Erythroblast (primary cell): ENCODE results near the gene JOSD2.

Experiments
- GATA1 ChIP-seq: IDR thresholded peaks from 2 replicates; pipeline ENCODE4 v1.6.1; 2011; ENCODE audit warnings: low read depth, mild to moderate bottlenecking, control low read depth, low read length, moderate library complexity
- POLR2A ChIP-seq: IDR thresholded peaks from 2 replicates; pipeline ENCODE4 v1.6.1; 2011; ENCODE audit warnings: mild to moderate bottlenecking, low read length

- no peak for TF ChIP-seq POLR2A
- no peak for TF ChIP-seq GATA1
These were observed 37.4 kb upstream of the JOSD2 start for GRCh38 chr19:50548191-50549058.
